ENCODE measurements around the gene TTC9. TPM values are rescaled to one million over a fixed set of nuclear protein-coding genes. Genes with fewer than 3 reads are reported as not detected.

The TTC9 gene
- total RNA-seq, 1 donor from 2014 or later = 11.1 TPM

GRCh38 chr14:70642303-70643235, 853 bp downstream of the TTC9 start:
- DNase-seq (ENCODE audit: low spot score) (no peak), ATAC-seq (no peak)
- intact Hi-C loops (cut with DNase I) = no loop called here

- no peak for ATAC-seq
- no peak for DNase-seq (ENCODE audit: low spot score)
- intact Hi-C loops (cut with DNase I) = no loop called here
Measured at GRCh38 chr14:70643967-70644366, 2.3 kb downstream of the TTC9 start.

GRCh38 chr14:70645892-70646291, 4.2 kb downstream of the TTC9 start:
- no peak for DNase-seq (ENCODE audit: low spot score)
- intact Hi-C loops (cut with DNase I) = no loop called here
- no peak for ATAC-seq

GRCh38 chr14:70646705-70647104, 5.0 kb downstream of the TTC9 start:
- no peak for DNase-seq (ENCODE audit: low spot score)
- intact Hi-C loops (cut with DNase I) = no loop called here
- no peak for ATAC-seq

- no peak for ATAC-seq
- intact Hi-C loops (cut with DNase I) = no loop called here
- DNase-seq (ENCODE audit: low spot score) = no peak
Measured at GRCh38 chr14:70648346-70648745, 6.6 kb downstream of the TTC9 start.

GRCh38 chr14:70649803-70650202, 8.1 kb downstream of the TTC9 start:
- intact Hi-C loops (cut with DNase I) = no loop called here
- no peak for ATAC-seq

GRCh38 chr14:70651522-70651921, 9.8 kb downstream of the TTC9 start:
- intact Hi-C loops (cut with DNase I) = no loop called here
- ATAC-seq (no peak), DNase-seq (ENCODE audit: low spot score) (no peak)

More at GRCh38 chr14:70649803-70650202, 8.1 kb downstream of the TTC9 start:
- no peak for DNase-seq (ENCODE audit: low spot score)

GRCh38 chr14:70652871-70653270, 11.2 kb downstream of the TTC9 start:
- ATAC-seq (no peak), DNase-seq (ENCODE audit: low spot score) (no peak)
- intact Hi-C loops (cut with DNase I) = no loop called here

- DNase-seq (ENCODE audit: low spot score) = no peak
- no peak for ATAC-seq
- intact Hi-C loops (cut with DNase I) = no loop called here
Measured at GRCh38 chr14:70653662-70654061, 11.9 kb downstream of the TTC9 start.

GRCh38 chr14:70654632-70655031, 12.9 kb downstream of the TTC9 start:
- ATAC-seq (no peak), DNase-seq (ENCODE audit: low spot score) (no peak)
- intact Hi-C loops (cut with DNase I) = no loop called here

GRCh38 chr14:70655110-70655826, 13.6 kb downstream of the TTC9 start:
- no peak for DNase-seq (ENCODE audit: low spot score)
- intact Hi-C loops (cut with DNase I) = no loop called here
- ATAC-seq = no peak

GRCh38 chr14:70658899-70659298, 17.2 kb downstream of the TTC9 start:
- ATAC-seq (no peak), DNase-seq (ENCODE audit: low spot score) (no peak)
- intact Hi-C loops (cut with DNase I) = no loop called here

GRCh38 chr14:70660967-70661893, 19.5 kb downstream of the TTC9 start:
- no peak for DNase-seq (ENCODE audit: low spot score)
- ATAC-seq = no peak

GRCh38 chr14:70662080-70662479, 20.4 kb downstream of the TTC9 start:
- no peak for DNase-seq (ENCODE audit: low spot score)
- no peak for ATAC-seq
- intact Hi-C loops (cut with DNase I) = no loop called here

More at GRCh38 chr14:70660967-70661893, 19.5 kb downstream of the TTC9 start:
- intact Hi-C loops (cut with DNase I) = no loop called here

GRCh38 chr14:70662816-70663215, 21.1 kb downstream of the TTC9 start:
- DNase-seq (ENCODE audit: low spot score) (no peak), ATAC-seq (no peak)
- intact Hi-C loops (cut with DNase I) = no loop called here

- intact Hi-C loops (cut with DNase I) = no loop called here
- ATAC-seq (no peak), DNase-seq (ENCODE audit: low spot score) (no peak)
Measured at GRCh38 chr14:70663707-70664179, 22.0 kb downstream of the TTC9 start.

- intact Hi-C loops (cut with DNase I) = no loop called here
- ATAC-seq (no peak), DNase-seq (ENCODE audit: low spot score) (no peak)
Measured at GRCh38 chr14:70664698-70665447, 23.2 kb downstream of the TTC9 start.

Measured in sciatic nerve (tissue), 2 donors.